ENCODE measurements around the gene SSNA1. TPM values are rescaled to one million over a fixed set of nuclear protein-coding genes. Genes with fewer than 3 reads are reported as not detected.

The SSNA1 gene
- total RNA-seq, 2 donors from 2014 or later = 78.3 to 91.4 TPM

- Mint-ChIP-seq H3K9me3 (no peaks in the 10 kb centered on the region), H3K27me3 (no peaks in the 10 kb centered on the region), H3K27ac (no peak overlapping the region), H3K36me3 (peaks cover 3% of the 10 kb centered on the region), H3K4me3 (no peak overlapping the region), H3K4me1 (ENCODE audit: low read depth in 2 of 2) (peaks cover 2 to 11% of the 10 kb centered on the region in 2 donors)
- ATAC-seq = no peak
- DNase-seq (ENCODE audit: low spot score) = no peak
These were observed 9.4 kb upstream of the SSNA1 start for GRCh38 chr9:137178939-137179630.

- Mint-ChIP-seq H3K27me3 (no peaks in the 10 kb centered on the region), H3K4me3 (no peak overlapping the region), H3K4me1 (ENCODE audit: low read depth in 2 of 2) (peaks cover 7 to 15% of the 10 kb centered on the region in 2 donors), H3K9me3 (no peaks in the 10 kb centered on the region), H3K27ac (no peak overlapping the region), H3K36me3 (peaks cover 6% of the 10 kb centered on the region)
- no peak for ATAC-seq
- no peak for DNase-seq (ENCODE audit: low spot score)
These were observed 8.7 kb upstream of the SSNA1 start for GRCh38 chr9:137179761-137180160.

DNA sequence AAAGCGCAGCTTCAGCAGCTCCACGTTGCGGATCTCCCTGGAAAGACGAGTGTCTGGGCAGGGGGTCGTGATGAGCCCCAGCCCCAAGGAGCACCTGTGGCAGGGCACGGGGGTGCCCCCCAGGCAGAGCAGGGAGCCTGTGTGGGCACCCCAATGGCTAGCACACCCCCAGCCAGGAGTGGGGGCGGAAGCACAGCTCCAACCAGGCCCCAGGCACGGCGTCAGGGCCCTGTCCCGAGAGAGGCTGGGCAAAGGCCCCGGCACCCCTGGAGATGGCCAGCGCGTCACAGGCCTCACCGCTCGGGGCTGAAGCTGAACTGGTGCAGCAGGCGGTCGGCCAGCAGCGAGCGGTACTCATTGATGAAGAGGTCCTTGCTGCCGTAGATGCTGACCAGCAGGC is 8.0 kb upstream of the SSNA1 start:
- Mint-ChIP-seq H3K27ac (no peak overlapping the region), H3K4me3 (no peak overlapping the region), H3K4me1 (ENCODE audit: low read depth in 2 of 2) (peaks cover 7 to 15% of the 10 kb centered on the region in 2 donors), H3K36me3 (peaks cover 6% of the 10 kb centered on the region), H3K9me3 (no peaks in the 10 kb centered on the region), H3K27me3 (no peaks in the 10 kb centered on the region)
- ATAC-seq (no peak), DNase-seq (ENCODE audit: low spot score) (no peak)

GRCh38 chr9:137181680-137182079 is 6.8 kb upstream of the SSNA1 start:
- Mint-ChIP-seq H3K27me3 (no peaks in the 10 kb centered on the region), H3K36me3 (peaks cover 6% of the 10 kb centered on the region), H3K4me1 (ENCODE audit: low read depth in 2 of 2) (peaks cover 7 to 15% of the 10 kb centered on the region in 2 donors), H3K9me3 (no peaks in the 10 kb centered on the region), H3K4me3 (no peak overlapping the region), H3K27ac (no peak overlapping the region)
- no peak for DNase-seq (ENCODE audit: low spot score)
- ATAC-seq = peak in 1 of 2 donors; percentile 6

- peaks cover 13 to 20% of the 10 kb centered on the region in 2 donors for H3K4me1 Mint-ChIP-seq (ENCODE audit: low read depth in 2 of 2)
- no peaks in the 10 kb centered on the region for H3K27me3 Mint-ChIP-seq
- no peak overlapping the region for H3K27ac Mint-ChIP-seq
- H3K9me3 Mint-ChIP-seq = no peaks in the 10 kb centered on the region
- peaks cover 6% of the 10 kb centered on the region for H3K36me3 Mint-ChIP-seq
- no peak overlapping the region for H3K4me3 Mint-ChIP-seq
- ATAC-seq = no peak
- DNase-seq (ENCODE audit: low spot score) = no peak
These were observed 5.6 kb upstream of the SSNA1 start for GRCh38 chr9:137182836-137183235.

DNA sequence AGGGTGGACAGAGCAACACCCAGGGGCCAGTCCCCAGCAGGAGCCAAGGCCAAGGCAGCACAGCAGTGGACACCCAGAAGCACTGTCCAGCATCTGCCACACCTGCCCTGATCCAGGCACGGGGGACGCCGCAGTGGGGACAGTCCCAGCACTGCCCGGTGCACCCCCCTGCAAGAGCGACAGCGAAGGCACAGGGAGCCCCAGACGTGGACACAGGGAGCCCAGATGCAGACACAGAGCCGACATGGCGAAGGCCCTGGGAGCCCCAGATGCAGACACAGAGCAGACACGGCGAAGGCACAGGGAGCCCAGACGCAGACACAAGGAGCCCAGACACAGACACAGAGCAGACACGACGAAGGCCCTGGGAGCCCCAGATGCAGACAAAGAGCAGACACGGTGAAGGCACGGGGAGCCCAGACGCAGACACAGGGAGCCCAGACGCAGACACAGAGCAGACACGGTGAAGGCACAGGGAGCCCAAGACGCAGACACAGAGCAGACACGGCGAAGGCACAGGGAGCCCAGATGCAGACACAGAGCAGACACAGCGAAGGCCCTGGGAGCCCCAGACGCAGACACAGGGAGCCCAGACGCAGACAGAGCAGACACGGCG is 4.4 kb upstream of the SSNA1 start:
- Mint-ChIP-seq H3K27me3 (no peaks in the 10 kb centered on the region), H3K4me1 (ENCODE audit: low read depth in 2 of 2) (peaks cover 13 to 22% of the 10 kb centered on the region in 2 donors), H3K27ac (no peak overlapping the region), H3K4me3 (no peak overlapping the region), H3K36me3 (peaks cover 6% of the 10 kb centered on the region), H3K9me3 (no peaks in the 10 kb centered on the region)
- ATAC-seq (no peak), DNase-seq (ENCODE audit: low spot score) (no peak)

GRCh38 chr9:137184881-137185660 is 3.4 kb upstream of the SSNA1 start:
- no peak for ATAC-seq
- H3K4me3 Mint-ChIP-seq = no peak overlapping the region
- H3K36me3 Mint-ChIP-seq = peaks cover 6% of the 10 kb centered on the region
- H3K27ac Mint-ChIP-seq = no peak overlapping the region
- no peaks in the 10 kb centered on the region for H3K9me3 Mint-ChIP-seq
- DNase-seq (ENCODE audit: low spot score) = no peak
- H3K27me3 Mint-ChIP-seq = no peaks in the 10 kb centered on the region
- H3K4me1 Mint-ChIP-seq (ENCODE audit: low read depth in 2 of 2) = peaks cover 13 to 23% of the 10 kb centered on the region in 2 donors

- Mint-ChIP-seq H3K27me3 (no peaks in the 10 kb centered on the region), H3K9me3 (no peaks in the 10 kb centered on the region), H3K27ac (no peak overlapping the region), H3K36me3 (peaks cover 6% of the 10 kb centered on the region), H3K4me1 (ENCODE audit: low read depth in 2 of 2) (peaks cover 19 to 26% of the 10 kb centered on the region in 2 donors), H3K4me3 (no peak overlapping the region)
- no peak for ATAC-seq
- no peak for DNase-seq (ENCODE audit: low spot score)
These were observed 2.6 kb upstream of the SSNA1 start for GRCh38 chr9:137185921-137186320.

DNA sequence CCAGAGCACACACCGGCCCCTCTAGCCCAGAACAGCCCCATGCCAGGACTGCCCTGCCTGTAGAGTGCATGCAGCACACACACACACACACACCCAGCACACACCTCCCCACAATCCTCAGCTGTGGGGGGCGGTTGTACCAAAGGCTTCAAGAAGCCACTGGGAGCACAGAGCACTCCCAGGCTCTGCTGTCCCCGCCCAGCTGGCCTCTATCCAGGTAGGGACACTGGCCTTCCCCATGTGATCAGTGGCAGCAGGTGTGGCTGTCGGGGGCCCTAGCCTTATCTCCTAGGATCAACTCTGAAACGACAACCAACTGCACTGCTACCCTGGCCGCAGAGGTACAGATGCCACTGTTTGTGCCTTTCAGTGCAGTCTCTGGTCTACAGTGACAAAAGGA is 2.1 kb upstream of the SSNA1 start:
- Mint-ChIP-seq H3K9me3 (no peaks in the 10 kb centered on the region), H3K36me3 (peaks cover 6% of the 10 kb centered on the region), H3K4me1 (ENCODE audit: low read depth in 2 of 2) (peaks cover 20 to 28% of the 10 kb centered on the region in 2 donors), H3K27me3 (no peaks in the 10 kb centered on the region), H3K27ac (no peak overlapping the region), H3K4me3 (peak overlapping the region; percentile 96)
- DNase-seq (ENCODE audit: low spot score) (no peak), ATAC-seq (no peak)

DNA sequence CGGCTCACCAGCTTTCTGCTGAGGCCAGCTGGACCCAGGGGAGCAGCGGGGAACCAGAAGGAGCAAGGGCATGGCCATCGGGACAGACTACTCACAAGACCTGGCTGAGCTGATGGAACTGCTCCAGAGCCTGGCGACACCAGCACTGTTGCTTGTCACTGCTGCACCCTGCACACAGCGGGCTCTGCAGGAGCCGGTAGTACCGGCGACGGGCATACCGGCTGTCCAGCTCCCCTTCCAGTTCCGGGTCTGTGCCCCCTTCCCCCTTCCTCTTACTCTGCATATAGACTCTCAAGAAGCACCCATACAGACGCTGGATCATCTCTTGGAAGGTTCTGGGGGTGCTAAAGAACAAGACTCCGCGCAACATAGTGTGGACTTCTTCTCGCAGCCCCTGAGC is 1.1 kb upstream of the SSNA1 start:
- ATAC-seq (no peak), DNase-seq (ENCODE audit: low spot score) (no peak)
- Mint-ChIP-seq H3K27me3 (no peaks in the 10 kb centered on the region), H3K27ac (peak overlapping the region; percentile 80 to 84), H3K4me3 (peak overlapping the region; percentile 96), H3K9me3 (no peaks in the 10 kb centered on the region), H3K4me1 (ENCODE audit: low read depth in 2 of 2) (peaks cover 20 to 24% of the 10 kb centered on the region in 2 donors), H3K36me3 (peaks cover 6% of the 10 kb centered on the region)

GRCh38 chr9:137188086-137188489 is 388 bp upstream of the SSNA1 start:
- peaks cover 20 to 24% of the 10 kb centered on the region in 2 donors for H3K4me1 Mint-ChIP-seq (ENCODE audit: low read depth in 2 of 2)
- H3K27me3 Mint-ChIP-seq = no peaks in the 10 kb centered on the region
- H3K9me3 Mint-ChIP-seq = no peaks in the 10 kb centered on the region
- H3K27ac Mint-ChIP-seq = peak overlapping the region; percentile 80 to 84
- DNase-seq (ENCODE audit: low spot score) (no peak), ATAC-seq (peak in 1 of 2 donors; percentile 52)
- H3K4me3 Mint-ChIP-seq = peak overlapping the region; percentile 96
- H3K36me3 Mint-ChIP-seq = peaks cover 6% of the 10 kb centered on the region

DNA sequence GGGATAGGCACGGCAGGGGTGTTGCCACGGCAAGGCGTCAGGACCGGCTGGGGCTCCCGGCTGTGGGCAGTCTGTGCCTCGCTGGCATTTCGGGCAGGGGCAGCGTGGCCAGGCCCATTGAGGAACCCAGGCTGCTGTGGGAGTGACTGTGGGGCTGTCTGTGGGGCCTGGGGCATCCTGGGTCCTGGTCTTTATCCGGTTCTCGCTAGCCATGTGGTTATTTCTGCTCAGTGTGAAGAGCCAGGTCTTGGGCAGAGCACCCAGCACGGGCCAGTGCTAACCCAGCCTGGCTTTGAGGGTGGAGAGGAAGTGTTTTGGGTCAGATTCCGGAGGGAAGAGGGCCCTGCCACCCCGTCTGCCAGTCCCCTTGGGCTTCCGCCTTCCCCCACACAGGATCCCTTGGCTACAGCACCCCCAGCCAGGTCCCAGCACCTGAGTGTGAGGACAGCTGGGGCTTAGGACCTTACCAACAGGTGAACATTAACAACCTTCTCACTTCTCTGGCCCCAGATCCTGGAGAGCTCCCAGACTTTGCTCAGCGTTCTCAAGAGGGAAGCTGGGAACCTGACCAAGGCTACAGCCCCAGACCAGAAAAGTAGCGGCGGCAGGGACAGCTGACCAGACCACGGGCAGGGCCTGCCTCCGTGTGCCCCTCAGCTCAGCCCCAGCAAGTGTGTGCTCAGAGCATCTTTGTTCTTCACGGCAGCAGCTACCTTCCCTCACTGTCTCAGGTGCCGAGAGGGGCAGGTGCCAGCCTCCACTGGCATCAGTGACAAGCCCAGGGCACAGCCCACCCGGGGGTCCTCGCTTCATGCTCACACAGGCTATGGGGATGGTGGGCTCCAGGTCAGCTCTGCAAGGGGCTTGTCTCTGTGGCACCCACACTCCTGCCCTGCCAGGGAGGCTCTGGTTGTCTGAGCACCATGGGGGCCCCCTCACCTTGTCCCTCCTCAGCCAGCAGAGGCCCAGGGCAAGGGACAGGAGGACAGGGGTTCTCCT is 1.1 kb downstream of the SSNA1 start:
- H3K27ac Mint-ChIP-seq = peak overlapping the region; percentile 80 to 84

DNA sequence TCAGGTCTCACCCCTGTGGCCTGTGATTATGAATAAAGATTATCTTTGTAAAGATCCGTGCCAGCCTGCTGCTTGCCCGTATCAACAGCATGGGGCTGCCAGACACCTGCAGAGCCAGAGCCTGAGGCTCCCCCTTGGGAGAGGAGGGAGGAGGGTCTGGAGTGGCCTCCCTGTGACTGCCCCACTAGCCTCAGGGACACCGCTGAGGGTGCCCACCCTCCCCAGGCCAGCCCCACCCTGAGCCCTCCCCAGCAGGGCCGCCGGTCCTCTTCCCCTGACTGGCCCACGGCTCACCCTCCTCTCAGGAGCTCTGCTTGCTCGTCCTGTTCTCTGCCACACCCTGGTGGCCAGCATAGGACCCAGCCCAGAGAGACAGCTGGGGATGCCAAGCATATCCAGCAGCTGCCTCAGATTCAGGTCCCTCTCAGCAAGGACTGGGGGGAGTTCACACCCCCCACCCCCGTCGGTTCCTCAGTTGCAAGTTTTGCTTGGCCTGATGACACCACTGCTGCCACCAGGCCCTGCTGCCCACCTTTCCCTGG is 1.9 kb downstream of the SSNA1 start:
- no peaks in the 10 kb centered on the region for H3K36me3 Mint-ChIP-seq

More for the DNA sequence above, 1.1 kb downstream of the SSNA1 start:
- peaks cover 13 to 19% of the 10 kb centered on the region in 2 donors for H3K4me1 Mint-ChIP-seq (ENCODE audit: low read depth in 2 of 2)
- peak overlapping the region; percentile 96 for H3K4me3 Mint-ChIP-seq
- no peaks in the 10 kb centered on the region for H3K9me3 Mint-ChIP-seq
- ATAC-seq (no peak), DNase-seq (ENCODE audit: low spot score) (peak; percentile 73)
- no peaks in the 10 kb centered on the region for H3K36me3 Mint-ChIP-seq
- no peaks in the 10 kb centered on the region for H3K27me3 Mint-ChIP-seq

More for the DNA sequence above, 1.9 kb downstream of the SSNA1 start:
- no peaks in the 10 kb centered on the region for H3K27me3 Mint-ChIP-seq
- H3K4me1 Mint-ChIP-seq (ENCODE audit: low read depth in 2 of 2) = peaks cover 13 to 19% of the 10 kb centered on the region in 2 donors
- H3K4me3 Mint-ChIP-seq = peak overlapping the region; percentile 66
- DNase-seq (ENCODE audit: low spot score) = no peak
- H3K27ac Mint-ChIP-seq = peak overlapping the region; percentile 68 to 87
- no peak for ATAC-seq
- H3K9me3 Mint-ChIP-seq = no peaks in the 10 kb centered on the region

Measured in natural killer cell treated with Interleukin-12 subunit alpha and Interleukin-12 subunit beta and Interleukin-15 and Interleukin-18, amount 100 ng/mL, for 72 hours (primary cell).